Activated T-helper 1 cell treated with anti-CD3 and anti-CD28 coated beads, Interleukin-12 subunit alpha, Interleukin-12 subunit beta, Interleukin-2, Interleukin-4 antibody, amounts not matched to agents 30 ng/mL and 10 ng/mL and 1 ng/mL, durations not matched to agents 14 hours and 24 hours and 36 hours (primary cell): ENCODE data around the gene PHF11. TPM values are rescaled to one million over a fixed set of nuclear protein-coding genes. Genes with fewer than 3 reads are reported as not detected.
A peak's percentile ranks its signal among the peaks of the same experiment; 100 is the strongest.

Experiments used
- DNase-seq: peaks from one replicate; pipeline ENCODE4 v3.0.0; 2021; ENCODE audit warnings: low spot score
- H3K27ac Mint-ChIP-seq: one replicate; pipeline ENCODE4 v1.8.0; 2021; ENCODE audit warnings: mild to moderate bottlenecking, mixed read lengths
- H3K27me3 Mint-ChIP-seq: one replicate; pipeline ENCODE4 v1.8.0; 2022; ENCODE audit warnings: mild to moderate bottlenecking, moderate library complexity, mixed read lengths; ENCODE audit not compliant: insufficient read depth
- H3K36me3 Mint-ChIP-seq: one replicate; pipeline ENCODE4 v1.8.0; 2021; ENCODE audit warnings: low read depth, mixed read lengths
- H3K4me1 Mint-ChIP-seq: one replicate; pipeline ENCODE4 v1.8.0; 2021; ENCODE audit warnings: low read depth, mixed read lengths
- H3K4me3 Mint-ChIP-seq: one replicate; pipeline ENCODE4 v1.8.0; 2021; ENCODE audit warnings: mild to moderate bottlenecking, moderate library complexity, mixed read lengths
- H3K9me3 Mint-ChIP-seq: one replicate; pipeline ENCODE4 v1.8.0; 2021; ENCODE audit warnings: mixed read lengths
- intact Hi-C: fragments of 100-400 bp; cut with micrococcal nuclease; formaldehyde crosslinking; loops from one replicate; pipeline ENCODE4 v1.15.1; 2024
- total RNA-seq: library from RNA; stranded (reverse); gene quantifications from 2 replicates; pipeline ENCODE4 v1.2.3, GENCODE V29; 2022

The PHF11 gene
- total RNA-seq, 1 donor from 2014 or later: 66.0 TPM

DNA sequence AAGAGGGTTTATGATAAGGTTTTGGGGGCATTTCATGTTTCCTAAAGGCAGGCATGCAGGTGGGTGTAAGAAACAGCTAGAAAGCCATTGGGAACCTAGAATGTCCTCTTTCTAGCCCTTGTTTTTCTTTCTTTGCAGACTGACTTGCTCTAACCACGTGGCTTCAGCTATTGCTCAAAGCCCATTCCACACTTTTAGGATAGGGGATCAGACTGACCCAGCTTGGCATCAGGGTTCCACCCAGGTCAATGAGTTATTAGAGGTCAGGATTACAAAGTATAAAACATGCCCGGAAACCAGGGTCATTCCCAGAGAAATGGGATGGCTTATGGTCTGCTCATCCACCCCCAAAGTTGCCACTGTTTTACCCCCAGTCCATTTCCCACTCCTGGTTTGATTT lies 16.8 kb downstream of the PHF11 start:
- no peaks in the 10 kb centered on the region for H3K27me3 Mint-ChIP-seq
- peaks cover 24% of the 10 kb centered on the region for H3K4me1 Mint-ChIP-seq
- no peak overlapping the region for H3K27ac Mint-ChIP-seq
- DNase-seq: no peak
- H3K36me3 Mint-ChIP-seq: peaks cover 51% of the 10 kb centered on the region
- intact Hi-C loops: no loop called here
- H3K4me3 Mint-ChIP-seq: no peak overlapping the region
- H3K9me3 Mint-ChIP-seq: no peaks in the 10 kb centered on the region

DNA sequence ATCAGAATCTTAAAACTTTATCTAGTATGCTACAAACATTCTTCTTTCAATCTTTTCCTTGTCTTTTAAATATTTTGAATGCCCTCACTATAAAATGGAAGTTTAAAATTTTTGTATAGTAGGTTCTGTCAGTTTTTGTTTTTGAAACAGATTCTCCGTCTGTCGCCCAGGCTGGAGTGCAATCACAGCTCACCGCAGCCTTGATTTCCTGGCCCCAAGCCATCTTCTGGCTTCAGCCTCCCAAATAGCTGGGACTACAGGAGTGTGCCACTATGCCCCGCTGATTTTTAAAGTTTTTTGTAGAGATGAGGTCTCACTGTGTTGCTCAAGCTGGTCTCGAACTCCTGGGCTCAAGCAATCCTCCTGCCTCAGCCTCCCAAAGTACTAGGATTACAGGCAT lies 20.7 kb downstream of the PHF11 start:
- no peaks in the 10 kb centered on the region for H3K27me3 Mint-ChIP-seq
- intact Hi-C loops: no loop called here
- H3K4me1 Mint-ChIP-seq: peaks cover 17% of the 10 kb centered on the region
- DNase-seq: no peak
- no peak overlapping the region for H3K27ac Mint-ChIP-seq
- peaks cover 49% of the 10 kb centered on the region for H3K36me3 Mint-ChIP-seq
- H3K9me3 Mint-ChIP-seq: no peaks in the 10 kb centered on the region
- no peak overlapping the region for H3K4me3 Mint-ChIP-seq

DNA sequence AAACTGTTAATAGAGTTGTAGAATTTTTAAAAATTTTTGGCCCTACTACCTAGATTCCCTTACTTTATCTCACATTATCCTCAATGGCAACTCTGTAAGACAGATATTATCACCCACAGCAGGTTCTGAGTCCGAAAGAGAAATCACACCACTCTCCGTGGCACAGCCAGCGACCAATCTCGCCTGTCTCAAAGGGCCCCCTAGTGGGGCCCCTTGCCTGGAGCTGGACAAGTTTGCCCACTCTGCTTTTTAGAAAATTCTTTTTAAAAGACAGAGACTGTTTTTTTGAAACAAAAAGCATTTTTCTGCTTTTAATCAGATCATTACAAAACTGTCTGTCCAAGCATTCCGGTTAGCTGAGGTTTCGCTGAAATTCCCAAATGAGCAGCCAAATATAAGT lies 21.7 kb downstream of the PHF11 start:
- peaks cover 17% of the 10 kb centered on the region for H3K4me1 Mint-ChIP-seq
- DNase-seq: no peak
- H3K36me3 Mint-ChIP-seq: peaks cover 51% of the 10 kb centered on the region
- H3K4me3 Mint-ChIP-seq: no peak overlapping the region
- no peaks in the 10 kb centered on the region for H3K9me3 Mint-ChIP-seq
- H3K27me3 Mint-ChIP-seq: no peaks in the 10 kb centered on the region
- intact Hi-C loops: no loop called here
- H3K27ac Mint-ChIP-seq: no peak overlapping the region

DNA sequence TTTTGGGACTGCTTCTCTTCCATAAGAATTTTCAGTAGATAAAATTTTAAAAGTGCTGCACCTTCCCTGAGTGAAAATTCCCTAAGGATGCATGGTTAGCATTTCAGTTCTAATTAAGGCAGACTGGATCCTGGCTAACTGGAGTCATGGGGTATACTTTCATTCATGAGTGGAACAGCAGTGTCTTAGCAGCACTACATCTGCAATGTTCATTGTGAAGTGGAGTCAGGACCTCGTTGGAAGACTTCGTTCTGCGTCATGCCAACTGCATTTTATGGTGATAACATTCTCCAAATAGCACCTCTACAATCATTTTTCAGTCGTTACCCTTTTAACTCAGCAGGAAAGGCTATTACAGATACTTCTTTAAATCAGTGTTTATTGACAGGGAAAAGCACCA lies 25.5 kb downstream of the PHF11 start:
- DNase-seq: no peak
- intact Hi-C loops: no loop called here
- Mint-ChIP-seq H3K4me1 (peaks cover 9% of the 10 kb centered on the region), H3K27ac (no peak overlapping the region), H3K27me3 (no peaks in the 10 kb centered on the region), H3K36me3 (peaks cover 41% of the 10 kb centered on the region), H3K9me3 (no peaks in the 10 kb centered on the region), H3K4me3 (no peak overlapping the region)

DNA sequence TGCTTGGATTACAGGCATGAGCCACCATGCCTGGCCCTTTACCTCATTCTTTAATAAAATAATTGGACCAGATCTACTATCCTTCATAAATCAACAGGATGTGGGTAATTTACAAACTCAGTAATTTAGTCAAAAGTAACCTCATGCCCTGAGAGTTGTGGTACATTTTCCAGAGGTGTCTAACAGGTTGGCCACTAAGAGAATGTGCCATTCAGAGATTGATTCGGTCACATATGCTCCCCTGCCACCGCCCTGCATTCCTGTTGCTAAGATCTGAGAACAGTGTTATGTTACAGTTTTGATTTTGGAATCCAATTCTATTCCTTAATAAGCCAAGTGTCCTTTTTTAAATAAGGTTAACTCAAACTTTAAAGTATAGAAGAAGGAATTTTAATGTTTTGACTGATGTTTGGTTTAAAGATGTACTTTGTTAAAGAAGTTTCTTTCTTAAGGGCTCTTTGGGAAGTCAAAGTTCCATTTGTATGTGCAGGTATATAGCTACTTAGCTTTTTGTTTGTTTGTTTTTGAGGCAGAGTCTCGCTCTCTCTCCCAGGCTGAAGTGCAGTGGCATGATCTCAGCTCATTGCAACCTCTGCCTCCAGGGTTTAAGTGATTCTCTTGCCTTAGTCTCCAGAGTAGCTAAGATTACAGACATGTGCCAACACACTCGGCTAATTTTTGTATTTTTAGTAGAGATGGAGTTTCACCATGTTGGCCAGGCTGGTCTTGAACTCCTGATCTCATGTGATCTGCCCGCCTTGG lies 29.2 kb downstream of the PHF11 start:
- intact Hi-C loops: no loop called here
- H3K27me3 Mint-ChIP-seq: no peaks in the 10 kb centered on the region
- H3K36me3 Mint-ChIP-seq: peaks cover 55% of the 10 kb centered on the region
- no peak for DNase-seq
- no peaks in the 10 kb centered on the region for H3K4me1 Mint-ChIP-seq
- peak overlapping the region; percentile 23 for H3K27ac Mint-ChIP-seq
- H3K4me3 Mint-ChIP-seq: no peak overlapping the region
- H3K9me3 Mint-ChIP-seq: no peaks in the 10 kb centered on the region

DNA sequence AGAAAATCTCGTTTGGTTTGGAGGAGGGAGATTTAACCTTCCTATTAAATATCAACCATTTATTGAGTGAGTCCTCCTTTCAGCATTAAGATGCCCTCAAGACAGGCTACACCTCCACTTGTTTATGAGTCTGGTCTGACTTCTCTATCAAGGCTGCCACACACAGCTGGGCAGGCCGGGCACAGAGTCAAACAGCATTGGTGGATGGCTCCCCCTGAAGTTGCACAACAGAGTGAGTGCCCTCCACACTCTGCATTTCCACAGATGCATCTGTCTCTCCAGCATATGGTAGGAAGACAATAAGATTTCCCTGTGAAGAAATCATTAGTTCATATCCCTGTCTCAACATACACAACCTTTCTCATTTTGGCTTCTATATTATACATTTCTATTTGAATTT lies 31.4 kb downstream of the PHF11 start:
- Mint-ChIP-seq H3K27me3 (no peaks in the 10 kb centered on the region), H3K27ac (no peak overlapping the region), H3K4me3 (no peak overlapping the region), H3K4me1 (peaks cover 5% of the 10 kb centered on the region), H3K36me3 (peaks cover 50% of the 10 kb centered on the region), H3K9me3 (no peaks in the 10 kb centered on the region)
- DNase-seq: no peak
- intact Hi-C loops: no loop called here

DNA sequence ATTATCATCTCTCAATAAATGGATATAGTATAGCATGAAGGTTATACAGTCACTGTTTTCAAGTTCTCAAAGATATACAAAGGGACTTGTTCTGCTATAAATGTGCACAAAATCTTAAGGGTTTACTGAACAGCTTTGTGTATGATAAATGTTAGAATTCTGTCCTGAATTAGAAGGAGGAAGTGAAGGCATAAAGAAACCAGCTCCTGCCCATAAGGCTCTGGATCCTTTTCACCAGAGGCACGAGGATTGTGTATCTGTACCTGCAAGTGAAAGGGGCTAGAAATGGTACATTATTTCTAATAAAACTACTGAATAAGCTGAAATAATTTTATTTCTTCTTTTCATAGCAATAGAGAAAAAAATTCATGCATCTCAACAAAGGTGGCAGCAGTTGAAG lies 32.4 kb downstream of the PHF11 start:
- Mint-ChIP-seq H3K36me3 (peaks cover 48% of the 10 kb centered on the region), H3K27me3 (no peaks in the 10 kb centered on the region), H3K4me1 (peaks cover 13% of the 10 kb centered on the region), H3K9me3 (no peaks in the 10 kb centered on the region), H3K27ac (no peak overlapping the region), H3K4me3 (no peak overlapping the region)
- intact Hi-C loops: no loop called here
- DNase-seq: no peak

DNA sequence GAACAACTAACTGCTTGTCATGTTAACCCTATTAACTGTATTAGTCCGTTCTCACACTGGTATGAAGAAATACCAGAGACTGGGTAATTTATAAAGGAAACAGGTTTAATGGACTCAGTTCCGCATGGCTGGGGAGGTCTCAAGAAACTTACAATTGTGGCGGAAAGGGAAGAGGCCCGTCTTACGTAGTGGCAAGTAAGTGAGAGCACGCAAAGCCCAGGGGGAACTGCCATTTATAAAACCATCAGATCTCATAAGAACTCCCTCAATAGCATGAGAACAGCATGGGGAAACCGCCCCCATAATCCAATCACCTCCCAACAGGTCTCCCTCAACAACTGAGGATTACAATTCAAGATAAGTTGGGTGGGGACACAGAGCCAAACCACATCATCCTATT lies 34.7 kb downstream of the PHF11 start:
- Mint-ChIP-seq H3K9me3 (no peaks in the 10 kb centered on the region), H3K27me3 (no peaks in the 10 kb centered on the region), H3K27ac (no peak overlapping the region), H3K4me3 (no peak overlapping the region), H3K4me1 (peaks cover 14% of the 10 kb centered on the region), H3K36me3 (peaks cover 53% of the 10 kb centered on the region)
- intact Hi-C loops: no loop called here
- DNase-seq: no peak

DNA sequence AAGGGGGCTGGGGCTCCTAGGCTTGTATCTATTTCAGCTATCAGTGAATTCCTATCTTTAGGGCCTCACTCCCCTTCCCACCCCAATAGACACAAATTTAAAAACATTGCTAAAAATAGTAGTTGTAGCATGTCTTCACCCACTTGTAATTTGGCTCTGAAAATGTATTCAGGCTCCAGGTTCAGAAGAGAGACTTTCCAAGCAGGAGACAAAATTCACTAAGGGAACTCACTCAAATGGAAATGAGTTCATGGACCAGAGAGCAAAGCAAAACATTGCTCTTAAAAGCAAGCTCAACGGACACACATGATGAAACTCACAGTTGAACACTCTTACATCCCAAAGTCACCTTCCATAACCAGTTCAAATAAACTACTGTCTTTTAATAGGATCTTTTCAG lies 36.8 kb downstream of the PHF11 start:
- H3K36me3 Mint-ChIP-seq: peaks cover 49% of the 10 kb centered on the region
- no peaks in the 10 kb centered on the region for H3K27me3 Mint-ChIP-seq
- no peaks in the 10 kb centered on the region for H3K9me3 Mint-ChIP-seq
- intact Hi-C loops: no loop called here
- H3K4me1 Mint-ChIP-seq: peaks cover 14% of the 10 kb centered on the region
- no peak overlapping the region for H3K4me3 Mint-ChIP-seq
- DNase-seq: no peak
- no peak overlapping the region for H3K27ac Mint-ChIP-seq

DNA sequence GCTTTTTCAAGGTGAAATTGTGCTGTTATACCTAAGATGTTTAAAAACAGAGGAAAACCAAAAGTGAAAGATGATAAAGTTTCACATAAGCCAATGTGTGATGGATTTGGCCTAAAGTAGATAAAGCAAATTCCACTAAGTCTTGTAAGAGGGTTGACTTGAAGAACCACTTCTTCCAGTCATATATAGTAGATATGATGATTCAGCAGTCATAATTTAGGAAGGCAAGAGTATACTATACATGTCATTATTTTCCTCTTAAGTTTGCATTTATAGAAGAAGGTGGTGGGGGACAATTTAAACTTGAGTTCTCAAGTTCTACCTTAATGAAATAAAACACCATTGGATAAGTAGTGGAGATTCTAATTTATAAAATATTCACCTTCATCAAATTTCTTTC lies 37.3 kb downstream of the PHF11 start:
- Mint-ChIP-seq H3K36me3 (peaks cover 46% of the 10 kb centered on the region), H3K27me3 (no peaks in the 10 kb centered on the region), H3K4me3 (no peak overlapping the region), H3K27ac (no peak overlapping the region), H3K4me1 (peaks cover 14% of the 10 kb centered on the region), H3K9me3 (no peaks in the 10 kb centered on the region)
- intact Hi-C loops: no loop called here
- DNase-seq: no peak

DNA sequence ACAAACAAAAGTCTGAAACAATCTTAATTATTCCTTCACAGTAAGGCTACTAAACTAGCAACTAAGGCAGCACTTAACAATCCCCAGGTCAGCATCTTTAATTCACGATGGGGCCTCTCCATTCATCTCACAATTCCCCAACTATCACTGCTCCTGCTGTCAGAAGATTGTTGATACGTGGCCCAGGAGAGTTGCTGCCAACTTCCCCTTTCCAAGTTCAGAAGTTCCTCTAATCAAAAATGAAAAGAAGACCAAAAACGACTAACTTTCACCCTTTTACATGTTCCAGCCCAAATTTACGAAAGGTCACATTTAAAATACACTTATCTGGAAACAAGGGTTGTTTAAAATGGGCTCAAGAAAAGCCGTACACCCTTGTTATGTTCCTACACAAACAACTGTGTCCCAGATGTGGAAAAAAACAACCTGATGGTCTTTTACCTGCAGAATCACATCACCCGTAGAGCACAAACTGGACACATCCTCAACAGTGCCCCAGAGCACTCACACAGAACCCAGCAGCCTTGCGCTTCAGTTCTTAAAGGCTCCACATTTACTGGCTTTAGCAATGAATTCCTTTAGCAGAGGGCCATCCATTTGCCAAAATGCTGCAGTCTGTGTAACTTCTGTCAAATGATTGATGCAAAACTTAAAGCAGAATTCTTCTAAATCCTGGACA lies 38.0 kb downstream of the PHF11 start:
- Mint-ChIP-seq H3K4me3 (no peak overlapping the region), H3K36me3 (peaks cover 38% of the 10 kb centered on the region), H3K4me1 (peaks cover 14% of the 10 kb centered on the region), H3K27me3 (no peaks in the 10 kb centered on the region), H3K9me3 (no peaks in the 10 kb centered on the region), H3K27ac (no peak overlapping the region)
- no peak for DNase-seq
- intact Hi-C loops: no loop called here

DNA sequence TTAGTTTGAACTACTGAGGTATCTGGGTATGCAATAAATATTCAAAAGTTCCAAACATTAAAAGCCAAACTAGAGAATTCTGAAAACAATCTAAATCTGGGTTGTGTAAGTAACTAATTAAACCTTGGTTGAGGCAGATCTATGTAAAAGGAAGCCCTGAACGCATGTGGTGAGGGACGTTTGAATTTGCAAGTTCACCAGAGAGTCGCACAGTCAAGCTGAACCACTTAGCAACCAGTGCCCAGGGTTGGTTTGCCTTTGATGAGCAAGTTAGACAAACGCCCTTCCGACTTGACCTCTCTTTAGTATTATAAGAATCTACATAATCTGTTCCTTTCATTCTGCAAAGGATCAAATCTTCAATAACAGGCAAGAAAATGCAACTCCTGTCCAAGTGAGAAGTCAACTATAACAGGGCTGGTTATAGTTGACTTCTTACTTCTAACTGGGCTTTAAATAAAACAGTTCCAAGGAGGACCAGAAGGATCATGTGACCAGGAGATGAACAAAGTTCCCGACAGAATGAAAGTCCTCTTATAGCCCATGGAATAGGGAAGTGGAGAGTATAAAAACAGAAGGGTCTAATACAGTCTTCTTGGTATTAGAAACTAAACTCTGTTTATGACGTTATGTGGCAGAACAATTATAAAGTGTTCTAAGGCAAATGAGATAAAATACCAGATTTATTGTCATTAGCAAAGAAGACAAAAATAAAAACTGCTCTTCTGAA lies 40.6 kb downstream of the PHF11 start:
- intact Hi-C loops: no loop called here
- Mint-ChIP-seq H3K27ac (no peak overlapping the region), H3K4me3 (no peak overlapping the region)

DNA sequence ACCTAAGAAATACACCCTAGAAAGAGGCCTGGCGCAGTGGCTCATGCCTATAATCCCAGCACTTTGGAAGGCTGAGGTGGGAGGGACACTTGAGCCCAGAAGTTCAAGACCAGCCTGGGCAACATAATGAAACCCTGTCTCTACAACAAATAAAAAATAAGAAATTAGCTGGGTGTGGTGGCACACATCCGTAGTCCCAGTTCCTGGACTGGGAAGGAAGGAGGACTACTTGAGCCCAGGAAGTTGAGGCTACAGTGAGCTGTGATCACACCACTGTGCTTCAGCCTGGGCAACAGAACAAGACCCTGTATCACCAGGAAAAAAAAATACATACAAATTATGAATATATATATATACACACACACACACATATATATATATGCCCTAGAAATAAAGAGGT lies 42.7 kb downstream of the PHF11 start:
- H3K27me3 Mint-ChIP-seq: no peaks in the 10 kb centered on the region
- no peak for DNase-seq
- intact Hi-C loops: no loop called here
- H3K4me3 Mint-ChIP-seq: no peak overlapping the region
- H3K36me3 Mint-ChIP-seq: peaks cover 38% of the 10 kb centered on the region
- no peaks in the 10 kb centered on the region for H3K9me3 Mint-ChIP-seq
- peaks cover 22% of the 10 kb centered on the region for H3K4me1 Mint-ChIP-seq
- H3K27ac Mint-ChIP-seq: no peak overlapping the region

More for the DNA sequence above, 40.6 kb downstream of the PHF11 start:
- DNase-seq: no peak
- no peaks in the 10 kb centered on the region for H3K27me3 Mint-ChIP-seq
- peaks cover 40% of the 10 kb centered on the region for H3K36me3 Mint-ChIP-seq
- H3K4me1 Mint-ChIP-seq: peaks cover 31% of the 10 kb centered on the region
- no peaks in the 10 kb centered on the region for H3K9me3 Mint-ChIP-seq
